Measurements from ENCODE around the gene BTNL9.

GRCh38 chr5:181086884-181087205 lies 46.8 kb downstream of the BTNL9 start:
- TF ChIP-seq POLR2AphosphoS5 (IDR thresholded peaks at IDR 0.05) (no peak), POLR2A (IDR thresholded peaks at IDR 0.05; ENCODE audit: low read depth) (no peak), CTCF (IDR thresholded peaks at IDR 0.05) (no peak), EP300 (IDR thresholded peaks at IDR 0.05) (no peak)
